Choroid plexus epithelial cell (primary cell): ENCODE results near the gene SLC27A2.
"Not testable (repeated sequence)": the region's sequence is repeated elsewhere in the genome, so short reads cannot be mapped to it uniquely, and the experiment has no call there.

ENCODE experiments used
- DNase-seq: peaks from one replicate; pipeline ENCODE4 v3.0.0-alpha.2; 2010; ENCODE audit warnings: low read depth
- H3K4me3 ChIP-seq: 2 replicates; pipeline ENCODE4 v1.5.1; 2011; ENCODE audit warnings: low read depth, mild to moderate bottlenecking, control low read depth, low read length, moderate library complexity
- CTCF ChIP-seq: conservative IDR thresholded peaks from 2 replicates; pipeline ENCODE4 v1.5.1; 2011; ENCODE audit warnings: low read depth, mild to moderate bottlenecking, control low read depth, inconsistent platforms, low read length, moderate library complexity

Gene SLC27A2

GRCh38 chr15:50163719-50164410 lies 18.1 kb upstream of the SLC27A2 start:
- no peak for TF ChIP-seq CTCF
- no peak overlapping the region for H3K4me3 ChIP-seq
- no peak for DNase-seq

- no peak for TF ChIP-seq CTCF
- peak; percentile 28 for DNase-seq
- H3K4me3 ChIP-seq = no peak overlapping the region
Observed at GRCh38 chr15:50164458-50164857, 17.5 kb upstream of the SLC27A2 start.

- peak; percentile 74 for DNase-seq
Observed at GRCh38 chr15:50166216-50166615, 15.8 kb upstream of the SLC27A2 start.

GRCh38 chr15:50167110-50167509 lies 14.9 kb upstream of the SLC27A2 start:
- no peak overlapping the region for H3K4me3 ChIP-seq
- no peak for TF ChIP-seq CTCF
- DNase-seq = no peak

More at GRCh38 chr15:50166216-50166615, 15.8 kb upstream of the SLC27A2 start:
- no peak overlapping the region for H3K4me3 ChIP-seq
- no peak for TF ChIP-seq CTCF

GRCh38 chr15:50168379-50168778 lies 13.6 kb upstream of the SLC27A2 start:
- H3K4me3 ChIP-seq = no peak overlapping the region
- no peak for DNase-seq
- TF ChIP-seq CTCF = no peak

- no peak for DNase-seq
- no peak for TF ChIP-seq CTCF
- no peak overlapping the region for H3K4me3 ChIP-seq
Observed at GRCh38 chr15:50168783-50169411, 13.1 kb upstream of the SLC27A2 start.

GRCh38 chr15:50172360-50172895 lies 9.6 kb upstream of the SLC27A2 start:
- not testable (repeated sequence) for H3K4me3 ChIP-seq, DNase-seq
